RWPE1 (cell line): Measurements from ENCODE around the gene GPX3.

Experiments used
- CTCF ChIA-PET: fragments of 350-600 bp; sonication (Branson Sonifier 250); formaldehyde crosslinking; extraction: SDS; loops from one replicate; lab custom pipeline; 2021; lab: Yijun Ruan, JAX
- POLR2A ChIA-PET: fragments of 400-600 bp; formaldehyde crosslinking; extraction: SDS; loops from one replicate; lab custom pipeline; 2020; ENCODE audit warnings: antibody characterized with exemption; ENCODE audit not compliant: low non-redundant PET; lab: Yijun Ruan, JAX
- DNase-seq: peaks from one replicate; pipeline ENCODE4 v3.0.0; 2012; ENCODE audit warnings: low spot score
- H3K27ac ChIP-seq: fragments of 450-650 bp; 2 replicates; pipeline ENCODE4 v1.5.1; 2017
- TF ChIP-seq, protein P1 (sequence below): fragments of 450-650 bp; conservative IDR thresholded peaks from 2 replicates; pipeline ENCODE4 v1.5.1; 2017; ENCODE audit warnings: low read depth, mild to moderate bottlenecking

The GPX3 gene

DNA sequence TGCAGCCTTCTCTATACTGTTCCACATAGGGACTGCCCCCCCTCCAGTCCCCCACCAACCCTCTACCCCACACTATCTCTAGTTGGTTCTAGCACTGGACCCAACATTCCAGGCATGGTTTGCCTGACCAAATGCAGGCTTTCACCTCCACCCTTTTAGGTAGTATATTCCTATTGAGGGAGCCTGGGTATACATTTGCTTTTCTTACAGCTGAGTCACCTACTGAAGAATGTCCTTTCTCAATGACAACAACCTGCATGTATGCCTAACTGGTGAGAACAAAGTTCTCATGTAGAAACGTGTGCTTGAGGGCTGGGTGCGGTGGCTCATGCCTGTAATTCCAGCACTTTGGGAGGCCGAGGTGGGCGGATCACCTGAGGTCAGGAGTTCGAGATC, 52.2 kb downstream of the GPX3 start:
- peak overlapping the region; percentile 83 for H3K27ac ChIP-seq
- DNase-seq = peak; percentile 97
- POLR2A ChIA-PET = no interaction called here
- TF ChIP-seq, protein P1, sequence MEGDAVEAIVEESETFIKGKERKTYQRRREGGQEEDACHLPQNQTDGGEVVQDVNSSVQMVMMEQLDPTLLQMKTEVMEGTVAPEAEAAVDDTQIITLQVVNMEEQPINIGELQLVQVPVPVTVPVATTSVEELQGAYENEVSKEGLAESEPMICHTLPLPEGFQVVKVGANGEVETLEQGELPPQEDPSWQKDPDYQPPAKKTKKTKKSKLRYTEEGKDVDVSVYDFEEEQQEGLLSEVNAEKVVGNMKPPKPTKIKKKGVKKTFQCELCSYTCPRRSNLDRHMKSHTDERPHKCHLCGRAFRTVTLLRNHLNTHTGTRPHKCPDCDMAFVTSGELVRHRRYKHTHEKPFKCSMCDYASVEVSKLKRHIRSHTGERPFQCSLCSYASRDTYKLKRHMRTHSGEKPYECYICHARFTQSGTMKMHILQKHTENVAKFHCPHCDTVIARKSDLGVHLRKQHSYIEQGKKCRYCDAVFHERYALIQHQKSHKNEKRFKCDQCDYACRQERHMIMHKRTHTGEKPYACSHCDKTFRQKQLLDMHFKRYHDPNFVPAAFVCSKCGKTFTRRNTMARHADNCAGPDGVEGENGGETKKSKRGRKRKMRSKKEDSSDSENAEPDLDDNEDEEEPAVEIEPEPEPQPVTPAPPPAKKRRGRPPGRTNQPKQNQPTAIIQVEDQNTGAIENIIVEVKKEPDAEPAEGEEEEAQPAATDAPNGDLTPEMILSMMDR = no peak
- CTCF ChIA-PET = interaction anchor here (0.5 to 2.4 kb wide), 3 partner anchors 21 to 619 kb away, joined by 3 to 9 read pairs (median 3); no protein-coding TSS in a partner anchor

DNA sequence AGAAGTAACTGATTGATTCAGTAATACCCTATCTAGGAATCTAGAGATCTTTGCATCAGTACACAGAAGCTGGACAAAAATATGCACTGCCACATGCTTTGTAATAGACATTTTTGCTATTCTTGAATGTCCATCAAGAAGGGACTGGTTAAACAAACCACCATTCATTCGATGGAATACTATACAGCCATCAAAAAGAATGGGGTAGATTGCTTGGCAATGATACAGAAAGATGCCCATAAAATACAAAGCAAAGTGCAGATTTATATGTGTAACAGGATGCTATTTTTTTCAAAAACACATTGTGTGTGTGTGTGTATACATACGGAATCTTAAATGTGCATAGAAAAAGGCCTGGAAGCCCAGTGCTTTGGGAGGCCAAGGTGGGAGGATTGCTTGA, 52.9 kb downstream of the GPX3 start:
- POLR2A ChIA-PET = no interaction called here
- CTCF ChIA-PET = interaction anchor here (0.5 to 2.4 kb wide), 2 partner anchors 21 to 26 kb away, joined by 3 to 9 read pairs; no protein-coding TSS in a partner anchor
- TF ChIP-seq, protein P1 = no peak
- peak overlapping the region; percentile 83 for H3K27ac ChIP-seq
- DNase-seq = no peak

DNA sequence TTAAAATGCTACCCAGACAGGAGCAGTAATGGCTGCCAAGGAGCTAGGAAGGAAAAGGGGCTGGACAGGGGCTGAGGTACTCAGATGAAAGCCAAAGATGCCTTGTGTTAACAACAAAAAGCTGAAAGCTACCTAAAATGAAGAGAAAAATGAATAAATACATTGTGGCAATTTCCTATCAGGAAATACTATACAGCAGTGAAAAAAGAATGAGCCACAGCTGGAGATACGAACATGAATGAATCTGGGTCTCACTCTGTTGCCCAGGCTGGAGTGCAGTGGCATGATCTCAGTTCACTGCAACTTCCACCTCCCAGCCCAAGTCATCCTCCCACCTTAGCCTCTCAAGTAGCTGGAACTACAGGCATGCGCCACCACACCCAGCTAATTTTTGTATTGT, 54.2 kb downstream of the GPX3 start:
- ChIA-PET CTCF (interaction anchor here (0.6 to 0.8 kb wide), 2 partner anchors 8 to 19 kb away, joined by 3 read pairs; no protein-coding TSS in a partner anchor), POLR2A (no interaction called here)
- TF ChIP-seq, protein P1 = no peak
- DNase-seq = no peak
- H3K27ac ChIP-seq = no peak overlapping the region; the same call in 1 of the 2 replicates

DNA sequence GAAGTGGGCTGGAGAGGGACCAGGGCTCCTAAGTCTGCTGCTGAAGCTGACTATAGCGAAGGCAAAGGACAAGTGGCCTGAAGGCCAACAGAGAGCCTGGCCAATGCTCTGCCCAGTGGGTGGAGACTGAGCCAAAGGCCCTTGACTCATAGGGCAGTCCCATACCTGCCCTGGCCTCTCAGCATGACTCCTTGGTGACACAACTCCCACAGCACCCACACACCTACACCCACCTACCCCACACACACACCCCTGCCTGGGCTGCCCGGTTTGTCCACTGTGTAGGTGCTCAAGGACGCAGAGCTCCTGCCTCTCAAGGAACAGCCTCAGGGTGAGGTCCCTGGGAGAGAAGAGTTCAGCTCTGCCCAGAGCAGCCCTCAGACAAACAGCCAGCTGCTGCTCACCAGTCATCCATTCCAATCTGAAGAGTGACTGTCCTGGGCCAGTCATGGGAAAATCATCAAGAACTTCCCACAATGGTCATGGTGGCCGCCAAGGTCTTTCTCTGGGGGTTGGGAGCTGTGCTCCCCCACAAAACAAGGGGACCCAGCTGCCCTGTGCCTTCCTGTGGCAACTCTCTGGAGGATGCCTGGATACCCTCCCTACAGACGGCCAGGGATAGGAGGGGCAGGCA, 55.4 kb downstream of the GPX3 start:
- H3K27ac ChIP-seq = peak overlapping the region; percentile 75
- CTCF ChIA-PET = interaction anchor here (0.7 to 1.2 kb wide), 5 partner anchors 17 to 297 kb away, joined by 3 to 4 read pairs (median 3); partner anchors contain the start of gene SMIM3
- POLR2A ChIA-PET = interaction anchor here (0.6 kb wide), 1 partner anchor 542 kb away, joined by 3 read pairs; no protein-coding TSS in a partner anchor
- TF ChIP-seq, protein P1 = no peak
- peak; percentile 74 for DNase-seq

DNA sequence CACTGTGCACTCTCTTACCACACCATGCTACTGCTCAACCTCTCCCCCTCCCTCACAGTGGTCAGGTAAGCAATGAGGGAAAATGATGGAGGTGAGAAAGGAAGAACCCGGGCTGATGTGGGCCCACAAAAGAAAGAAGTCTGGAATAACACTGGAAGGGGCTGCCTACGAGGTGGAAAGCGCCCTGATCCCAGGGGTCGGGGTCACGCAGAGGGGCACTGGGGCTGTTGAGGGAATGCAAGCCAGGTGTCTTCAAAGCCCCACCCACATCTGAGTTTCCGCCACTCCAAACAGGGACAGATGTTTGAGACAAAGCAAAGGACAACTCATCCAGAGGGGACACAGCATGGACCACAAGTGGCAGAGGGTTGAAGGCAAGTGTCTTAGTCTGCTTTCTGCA, 56.2 kb downstream of the GPX3 start:
- CTCF ChIA-PET = interaction anchor here (0.6 to 1.2 kb wide), 3 partner anchors 17 to 274 kb away, joined by 3 to 4 read pairs (median 4); no protein-coding TSS in a partner anchor
- TF ChIP-seq, protein P1 = no peak
- POLR2A ChIA-PET = no interaction called here
- H3K27ac ChIP-seq = peak overlapping the region; percentile 75
- DNase-seq = no peak

DNA sequence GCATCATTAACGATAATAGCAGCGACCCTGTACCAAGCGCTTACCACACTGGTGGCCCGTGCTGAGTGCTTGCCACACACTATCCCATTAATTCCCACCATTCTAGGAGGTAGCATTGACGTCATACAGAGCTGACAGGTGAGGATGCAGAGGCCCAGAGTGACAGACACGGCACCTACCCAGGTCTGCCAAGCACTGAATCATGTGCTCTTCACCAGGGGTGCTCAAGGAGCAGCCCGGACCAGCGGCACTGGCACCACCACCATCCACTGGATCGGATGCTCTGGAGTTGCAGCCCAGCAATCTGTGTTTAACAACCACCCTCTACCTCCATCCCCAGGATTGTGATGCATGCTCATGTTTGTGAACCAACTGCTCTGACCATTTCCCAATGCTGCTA, 57.0 kb downstream of the GPX3 start:
- TF ChIP-seq, protein P1 = no peak
- DNase-seq = no peak
- POLR2A ChIA-PET = no interaction called here
- CTCF ChIA-PET = interaction anchor here (0.6 kb wide), 1 partner anchor 75 kb away, joined by 5 read pairs; no protein-coding TSS in a partner anchor
- H3K27ac ChIP-seq = no peak overlapping the region
